DMS153 (cell line): ENCODE measurements around the gene DXO.
"Not testable (repeated sequence)": the region's sequence is repeated elsewhere in the genome, so short reads cannot be mapped to it uniquely, and the experiment has no call there.

Source experiments
- DNase-seq: peaks from one replicate; lab custom pipeline; 2025; lab: John Stamatoyannopoulos, UW

The DXO gene

DNA sequence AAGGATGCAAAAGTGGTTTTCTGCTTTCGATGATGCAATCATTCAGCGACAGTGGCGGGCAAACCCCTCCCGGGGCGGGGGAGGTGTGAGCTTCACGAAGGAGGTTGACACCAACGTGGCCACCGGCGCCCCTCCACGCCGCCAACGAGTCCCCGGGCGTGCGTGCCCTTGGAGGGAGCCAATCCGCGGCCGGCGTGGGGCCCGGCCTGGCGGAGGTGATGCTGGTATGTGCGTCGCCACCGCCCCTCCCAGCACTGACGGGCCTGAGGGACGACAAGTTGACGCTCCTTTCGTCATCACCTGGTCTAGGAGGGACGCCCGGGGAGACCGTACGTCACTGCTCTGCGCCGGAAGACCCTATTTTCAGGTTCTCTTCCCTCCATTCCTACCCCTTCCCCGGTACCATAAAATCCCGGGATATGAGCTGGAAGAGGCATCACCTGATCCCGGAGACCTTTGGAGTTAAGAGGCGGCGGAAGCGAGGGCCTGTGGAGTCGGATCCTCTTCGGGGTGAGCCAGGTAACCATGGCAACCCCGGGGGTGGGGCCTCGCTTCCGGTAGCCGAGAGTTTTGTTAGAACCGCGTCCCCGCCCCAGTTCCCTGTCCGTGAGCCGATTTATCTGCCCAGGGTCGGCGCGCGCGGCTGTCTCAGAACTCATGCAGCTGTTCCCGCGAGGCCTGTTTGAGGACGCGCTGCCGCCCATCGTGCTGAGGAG is at the start of gene DXO:
Gene DXO (minus strand): TSS at position 146 of the 716 bp plus-strand sequence. CDS start 463 bp downstream, outside the sequence.
- peak; percentile 96 for DNase-seq

DNA sequence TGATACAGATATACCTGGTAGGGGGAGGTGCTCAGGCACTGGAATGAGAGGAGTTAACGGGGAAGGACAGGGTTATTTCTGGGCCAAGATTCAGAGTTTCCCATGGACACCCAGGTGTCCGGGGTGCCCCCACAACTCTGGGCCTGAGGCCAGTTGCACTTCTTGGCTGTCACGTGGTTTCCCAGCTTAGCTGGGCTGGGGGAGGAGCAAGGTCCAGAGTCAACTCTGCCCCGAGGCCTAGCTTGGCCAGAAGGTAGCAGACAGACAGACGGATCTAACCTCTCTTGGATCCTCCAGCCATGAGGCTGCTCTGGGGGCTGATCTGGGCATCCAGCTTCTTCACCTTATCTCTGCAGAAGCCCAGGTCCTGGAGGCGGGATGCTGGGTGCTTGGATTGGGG is 42.6 kb upstream of the DXO start, which contains the start of gene C4B:
Gene C4B (plus strand): TSS at position 249 of the 400 bp plus-strand sequence. CDS start 51 bp downstream, at position 300.
- not testable (repeated sequence) for DNase-seq

DNA sequence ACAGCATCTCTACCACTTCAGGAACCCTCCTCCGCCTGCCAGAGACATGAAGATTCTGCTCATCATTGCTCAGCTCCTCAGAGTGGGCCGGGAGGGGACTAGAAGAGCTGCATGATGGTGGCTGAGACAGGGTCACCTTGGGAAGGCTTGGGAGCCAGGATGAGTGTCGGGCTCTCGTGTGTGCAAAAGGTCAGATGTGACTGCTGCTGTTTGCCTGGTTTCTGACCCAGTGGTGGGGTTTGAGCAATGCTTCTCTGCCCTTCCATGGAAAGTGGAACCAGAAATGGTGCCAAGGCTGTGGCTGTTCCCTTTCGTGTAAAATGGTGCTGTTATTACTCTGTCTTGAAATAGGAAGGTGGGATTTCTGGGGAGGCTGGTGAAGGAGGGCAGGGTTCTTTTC is 41.8 kb upstream of the DXO start:
- not testable (repeated sequence) for DNase-seq

DNA sequence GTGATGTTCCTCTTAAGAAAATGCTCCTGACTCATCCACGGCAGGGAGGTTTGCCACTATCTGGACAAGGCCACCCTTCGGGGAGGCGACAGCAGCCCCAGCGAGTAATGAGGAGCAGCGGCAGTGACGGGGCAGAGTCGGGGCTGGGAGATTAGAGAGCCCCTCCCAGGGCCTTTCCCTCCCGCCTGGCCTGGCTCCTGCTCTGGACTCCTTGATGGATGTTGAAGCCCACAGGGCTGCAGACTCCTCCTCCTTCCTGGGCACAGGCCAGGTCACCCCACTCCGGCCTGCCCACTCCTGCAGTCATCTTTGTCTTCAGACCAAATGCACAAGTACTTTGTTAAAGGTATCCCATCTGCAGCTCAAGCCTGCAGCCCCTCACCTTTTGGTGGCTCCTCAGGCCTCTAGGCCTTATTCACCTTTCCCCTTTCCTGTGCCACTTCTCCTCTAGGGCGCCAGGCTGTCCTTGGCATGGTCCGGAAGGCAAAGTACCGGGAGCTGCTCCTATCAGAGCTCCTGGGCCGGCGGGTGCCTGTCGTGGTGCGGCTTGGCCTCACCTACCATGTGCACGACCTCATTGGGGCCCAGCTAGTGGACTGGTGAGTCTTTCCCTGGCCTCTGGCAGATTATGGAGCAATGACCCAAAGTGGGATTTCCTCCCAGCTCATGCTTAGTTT is 41.1 kb upstream of the DXO start:
- not testable (repeated sequence) for DNase-seq

DNA sequence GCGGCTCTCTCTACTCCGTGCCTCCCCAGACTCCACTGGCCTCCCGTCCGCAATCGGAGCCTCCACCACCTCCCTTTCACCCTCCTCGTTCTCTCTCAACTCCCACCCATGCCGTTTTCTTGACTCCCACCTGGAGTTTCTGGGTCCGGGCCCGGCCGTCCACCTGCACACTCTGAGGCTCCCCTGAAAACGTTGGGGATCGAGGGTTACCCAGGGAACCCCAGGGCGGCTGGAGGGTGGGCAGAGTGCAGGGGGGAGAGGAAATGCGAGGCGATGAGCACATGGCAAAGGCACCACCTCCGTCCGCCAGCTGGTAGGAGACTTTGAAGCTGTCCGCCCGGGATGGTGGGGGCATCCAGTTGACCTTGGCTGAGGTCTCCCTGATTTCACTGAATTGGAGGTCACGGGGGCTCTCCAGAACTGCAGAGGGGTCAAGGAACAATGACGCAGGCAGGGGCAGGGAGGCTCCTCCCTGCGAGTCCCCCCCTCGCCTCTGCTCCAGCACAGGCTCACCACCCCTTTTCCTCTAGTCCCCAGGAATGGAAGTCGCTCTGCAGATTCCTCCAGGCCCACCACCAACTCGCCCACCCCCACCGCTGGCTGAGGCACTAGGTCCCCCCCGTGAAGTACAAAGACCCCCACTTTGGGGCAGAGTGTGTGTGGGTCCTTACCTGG is 39.1 kb upstream of the DXO start:
- DNase-seq, result not testable (repeated sequence)

DNA sequence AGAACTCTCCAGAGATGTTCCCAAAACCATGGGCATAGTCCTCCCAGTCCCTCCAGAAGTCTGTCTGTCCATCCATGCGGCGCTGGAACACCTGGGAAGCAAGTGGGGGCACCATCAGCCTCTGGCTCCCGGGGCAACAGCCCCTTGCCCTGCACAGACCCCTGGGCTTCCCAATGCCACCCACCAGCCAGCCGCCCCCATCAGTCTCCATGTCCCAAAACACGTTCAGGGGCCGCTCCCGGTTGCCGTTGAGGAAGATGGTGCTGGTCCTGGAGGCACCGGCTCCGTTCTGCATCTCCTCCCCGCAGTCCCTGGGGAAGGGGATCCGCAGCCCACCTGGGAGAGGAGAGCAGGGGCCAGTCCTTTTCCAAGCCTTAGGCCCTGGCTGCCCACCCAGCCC is 37.6 kb upstream of the DXO start:
- not testable (repeated sequence) for DNase-seq

DNA sequence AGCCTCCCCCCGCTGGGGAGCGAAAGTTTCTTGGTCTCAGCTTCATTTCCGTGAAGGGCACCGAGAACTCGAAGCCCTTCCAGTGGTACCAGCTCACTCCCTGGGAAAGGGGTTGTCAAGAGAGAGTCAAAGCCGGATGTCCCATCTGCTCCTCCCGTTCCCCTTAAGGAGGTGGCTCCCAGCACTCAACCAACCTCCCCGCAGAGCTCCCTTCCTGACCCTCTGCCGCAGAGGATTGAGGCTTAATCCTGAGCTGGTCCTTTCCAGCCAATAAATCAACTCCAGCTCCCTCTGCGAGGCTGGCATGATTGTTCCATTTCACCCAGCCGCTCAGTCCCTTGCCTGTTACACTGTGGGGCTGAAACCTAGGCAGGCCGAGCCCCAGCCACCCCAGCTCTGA is 36.7 kb upstream of the DXO start:
- not testable (repeated sequence) for DNase-seq

DNA sequence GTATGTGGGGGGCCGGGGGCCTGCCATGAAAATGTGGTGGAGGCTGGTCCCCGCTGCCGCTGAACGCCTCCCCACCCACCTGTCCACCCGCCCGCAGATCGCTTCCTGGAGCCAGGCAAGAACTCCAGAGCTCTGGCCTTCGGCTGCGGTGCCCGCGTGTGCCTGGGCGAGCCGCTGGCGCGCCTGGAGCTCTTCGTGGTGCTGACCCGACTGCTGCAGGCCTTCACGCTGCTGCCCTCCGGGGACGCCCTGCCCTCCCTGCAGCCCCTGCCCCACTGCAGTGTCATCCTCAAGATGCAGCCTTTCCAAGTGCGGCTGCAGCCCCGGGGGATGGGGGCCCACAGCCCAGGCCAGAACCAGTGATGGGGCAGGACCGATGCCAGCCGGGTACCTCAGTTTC is 36.1 kb upstream of the DXO start:
- DNase-seq, result not testable (repeated sequence)

DNA sequence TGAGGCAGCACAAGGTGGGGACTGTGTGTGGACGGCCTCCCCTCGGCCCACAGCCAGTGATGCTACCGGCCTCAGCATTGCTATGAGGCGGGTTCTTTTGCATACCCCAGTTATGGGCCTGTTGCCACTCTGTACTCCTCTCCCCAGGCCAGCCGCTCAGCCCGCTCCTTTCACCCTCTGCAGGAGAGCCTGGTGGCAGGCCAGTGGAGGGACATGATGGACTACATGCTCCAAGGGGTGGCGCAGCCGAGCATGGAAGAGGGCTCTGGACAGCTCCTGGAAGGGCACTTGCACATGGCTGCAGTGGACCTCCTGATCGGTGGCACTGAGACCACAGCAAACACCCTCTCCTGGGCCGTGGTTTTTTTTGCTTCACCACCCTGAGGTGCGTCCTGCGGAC is 35.1 kb upstream of the DXO start:
- DNase-seq, result not testable (repeated sequence)

DNA sequence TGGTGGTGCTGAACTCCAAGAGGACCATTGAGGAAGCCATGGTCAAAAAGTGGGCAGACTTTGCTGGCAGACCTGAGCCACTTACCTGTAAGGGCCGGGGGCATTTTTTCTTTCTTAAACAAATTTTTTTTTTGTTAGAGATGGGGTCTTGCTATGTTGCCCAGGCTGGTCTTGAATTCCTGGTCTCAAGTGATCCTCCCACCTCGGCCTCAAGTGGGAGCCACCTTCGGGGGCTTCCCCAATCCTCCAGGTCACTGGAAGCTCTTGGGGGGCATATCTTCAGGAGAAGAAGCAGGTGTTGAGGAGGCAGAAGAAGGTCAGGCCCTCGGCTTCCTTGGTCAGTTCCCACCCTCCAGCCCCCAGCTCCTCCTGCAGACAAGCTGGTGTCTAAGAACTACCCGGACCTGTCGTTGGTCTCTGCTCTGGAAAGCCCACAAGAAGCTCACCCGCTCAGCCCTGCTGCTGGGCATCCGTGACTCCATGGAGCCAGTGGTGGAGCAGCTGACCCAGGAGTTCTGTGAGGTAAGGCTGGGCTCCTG is 34.1 kb upstream of the DXO start:
- DNase-seq, result not testable (repeated sequence)

DNA sequence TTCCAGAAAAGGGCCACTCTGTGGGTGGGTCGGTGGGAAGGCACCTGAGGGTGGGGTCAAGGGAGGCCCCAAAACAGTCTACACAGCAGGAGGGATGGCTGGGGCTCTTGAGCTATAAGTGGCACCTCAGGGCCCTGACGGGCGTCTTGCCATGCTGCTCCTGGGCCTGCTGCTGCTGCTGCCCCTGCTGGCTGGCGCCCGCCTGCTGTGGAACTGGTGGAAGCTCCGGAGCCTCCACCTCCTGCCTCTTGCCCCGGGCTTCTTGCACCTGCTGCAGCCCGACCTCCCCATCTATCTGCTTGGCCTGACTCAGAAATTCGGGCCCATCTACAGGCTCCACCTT is 33.6 kb upstream of the DXO start:
- DNase-seq, result not testable (repeated sequence)

DNA sequence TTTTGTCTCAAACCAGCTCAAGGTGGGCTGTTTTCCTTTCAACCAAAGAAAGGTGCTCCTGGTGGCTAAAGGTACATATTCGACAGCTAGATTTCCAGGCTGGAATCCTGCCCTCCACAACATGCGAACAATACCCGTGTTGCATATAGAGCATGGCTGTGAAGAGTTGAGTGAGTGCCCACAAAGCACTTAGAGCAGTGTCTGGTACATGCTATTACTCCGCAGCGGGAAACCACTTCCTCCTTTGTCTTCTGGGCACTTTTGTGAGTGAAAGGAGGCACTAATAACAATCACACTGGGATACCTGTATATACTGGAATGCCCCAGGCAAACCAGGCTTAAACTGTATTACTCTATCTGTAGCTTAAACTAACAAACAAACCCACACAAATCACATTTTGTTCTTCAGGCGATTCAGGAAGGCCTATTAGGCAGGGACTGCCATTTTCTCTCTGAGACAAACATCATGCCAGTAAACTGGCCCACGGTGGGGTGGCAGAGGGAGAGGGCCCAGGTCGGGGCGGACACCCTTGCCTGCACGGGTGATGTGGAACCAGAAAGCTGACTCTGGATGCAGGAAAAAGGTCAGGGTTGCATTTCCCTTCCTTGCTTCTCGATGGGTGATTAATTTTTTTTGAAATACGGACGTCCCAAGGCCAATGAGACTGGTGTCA is 33.1 kb upstream of the DXO start:
- DNase-seq, result not testable (repeated sequence)

DNA sequence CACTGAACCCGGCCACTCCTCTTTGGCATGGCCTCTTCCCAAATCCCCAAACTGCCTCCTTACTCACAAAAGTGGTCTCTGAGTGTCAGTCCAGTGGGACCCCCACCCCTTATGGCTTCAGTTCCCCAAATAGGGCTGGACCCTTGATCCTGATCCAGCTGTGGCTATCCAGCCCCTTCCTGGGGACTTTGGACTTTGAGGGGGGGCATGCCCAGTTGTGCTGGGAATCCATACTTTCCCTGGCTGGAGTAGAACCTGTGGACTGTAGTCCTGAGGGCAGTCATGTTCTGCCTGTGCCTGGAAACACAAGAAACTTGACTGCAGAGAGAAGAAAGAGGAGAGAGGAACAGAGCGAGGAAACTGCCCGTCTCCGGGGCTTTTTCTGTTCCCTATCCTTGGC is 32.5 kb upstream of the DXO start:
- DNase-seq, result not testable (repeated sequence)

DNA sequence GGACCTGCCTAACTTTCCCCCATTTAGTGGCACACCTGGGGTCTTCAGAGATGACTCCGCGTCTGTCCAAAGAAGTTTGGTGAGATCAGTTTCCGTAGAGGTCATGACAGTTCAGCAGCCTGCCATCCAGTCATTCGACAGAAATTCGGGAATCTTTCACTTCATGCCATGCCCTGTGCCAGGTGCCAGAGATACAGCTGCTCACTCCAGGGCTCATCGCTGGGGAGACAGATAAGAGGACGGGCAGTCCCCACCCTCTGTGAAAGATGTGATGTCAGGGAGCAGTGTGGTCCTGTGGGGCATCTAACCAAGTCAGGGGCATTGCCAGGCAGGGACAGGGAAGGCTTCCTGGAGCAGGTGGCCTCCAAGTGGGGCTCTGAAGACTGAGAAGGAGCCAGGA is 31.4 kb upstream of the DXO start:
- not testable (repeated sequence) for DNase-seq

DNA sequence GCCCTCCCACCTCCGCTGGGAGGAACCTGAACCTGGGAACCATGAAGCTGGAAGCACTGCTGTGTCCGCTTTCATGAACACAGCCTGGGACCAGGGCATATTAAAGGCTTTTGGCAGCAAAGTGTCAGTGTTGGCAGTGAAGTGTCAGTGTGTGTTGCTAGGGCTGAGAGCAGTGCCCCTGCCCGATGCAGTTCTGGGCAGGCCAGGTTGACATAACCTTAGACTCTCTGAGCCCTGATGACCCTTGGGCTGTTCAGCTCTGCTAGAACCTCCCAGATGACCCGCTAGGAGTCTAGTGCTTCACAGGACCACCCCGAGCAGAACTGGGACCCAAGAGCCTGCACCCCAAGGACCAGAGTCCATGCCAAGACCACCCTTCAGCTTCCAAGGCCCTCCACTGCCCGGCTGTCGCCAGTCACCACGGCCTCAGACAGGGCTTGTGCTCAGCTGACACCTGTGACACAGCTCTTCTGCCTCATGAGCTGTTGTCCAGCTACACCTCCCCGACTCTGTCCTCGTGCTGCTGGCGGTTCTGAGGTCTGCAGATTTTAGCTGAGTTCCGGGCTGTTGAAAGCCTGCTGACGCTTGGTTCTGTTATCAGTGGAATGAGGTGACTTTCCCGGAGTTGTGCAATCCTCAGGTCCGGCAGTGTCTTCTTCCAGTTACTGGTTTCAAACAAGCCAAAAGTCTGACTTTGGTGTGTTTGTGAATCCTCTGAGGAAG is 30.8 kb upstream of the DXO start:
- not testable (repeated sequence) for DNase-seq

DNA sequence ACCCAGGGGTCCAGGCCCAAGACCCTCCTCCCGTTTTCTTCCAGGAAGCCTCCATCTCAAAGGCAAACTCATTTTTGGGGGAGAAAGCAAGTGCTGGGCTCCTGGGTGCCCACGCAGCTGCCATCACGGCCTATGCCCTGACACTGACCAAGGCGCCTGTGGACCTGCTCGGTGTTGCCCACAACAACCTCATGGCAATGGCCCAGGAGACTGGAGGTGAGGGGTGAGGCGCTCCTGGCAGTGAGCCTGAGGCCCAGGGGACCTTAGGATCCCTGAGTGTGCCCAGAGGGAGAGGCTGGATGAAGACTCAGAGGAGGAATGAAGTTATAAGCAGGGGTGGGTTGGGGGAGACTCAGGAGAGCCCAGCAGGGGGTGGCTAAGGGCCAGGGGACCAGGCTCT is 24.4 kb upstream of the DXO start:
- not testable (repeated sequence) for DNase-seq

DNA sequence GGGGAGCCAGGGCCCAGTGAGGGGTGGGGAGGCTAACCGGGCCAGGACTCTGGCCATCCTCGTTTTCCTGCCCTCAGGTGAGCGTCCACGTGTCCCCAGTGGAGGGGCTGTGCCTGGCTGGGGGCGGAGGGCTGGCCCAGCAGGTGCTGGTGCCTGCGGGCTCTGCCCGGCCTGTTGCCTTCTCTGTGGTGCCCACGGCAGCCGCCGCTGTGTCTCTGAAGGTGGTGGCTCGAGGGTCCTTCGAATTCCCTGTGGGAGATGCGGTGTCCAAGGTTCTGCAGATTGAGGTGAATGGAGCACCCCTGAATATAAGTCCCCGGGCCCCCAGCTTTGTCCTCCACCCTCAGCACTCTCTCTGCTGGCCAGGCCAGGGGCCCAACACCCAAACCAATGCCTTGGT is 22.5 kb upstream of the DXO start:
- not testable (repeated sequence) for DNase-seq

DNA sequence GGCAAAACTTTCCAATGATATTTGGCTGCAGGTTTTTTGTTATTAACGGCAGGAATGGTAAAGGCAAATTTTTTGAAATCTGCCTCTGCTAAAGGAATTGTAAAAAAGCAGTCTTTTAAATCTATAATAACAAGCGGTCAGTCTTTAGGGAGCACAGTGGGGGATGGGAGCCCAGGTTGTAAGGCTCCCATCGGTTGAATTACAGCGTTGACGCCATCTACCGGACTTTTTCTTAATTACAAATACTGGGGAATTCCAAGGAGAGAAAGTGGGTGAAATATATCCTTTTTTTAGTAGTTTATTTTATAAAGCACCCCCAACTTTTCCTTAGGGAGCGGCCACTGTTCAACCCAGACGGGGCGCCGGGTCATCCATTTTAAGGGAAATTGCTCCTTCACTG is 17.4 kb upstream of the DXO start:
- DNase-seq, result not testable (repeated sequence)

DNA sequence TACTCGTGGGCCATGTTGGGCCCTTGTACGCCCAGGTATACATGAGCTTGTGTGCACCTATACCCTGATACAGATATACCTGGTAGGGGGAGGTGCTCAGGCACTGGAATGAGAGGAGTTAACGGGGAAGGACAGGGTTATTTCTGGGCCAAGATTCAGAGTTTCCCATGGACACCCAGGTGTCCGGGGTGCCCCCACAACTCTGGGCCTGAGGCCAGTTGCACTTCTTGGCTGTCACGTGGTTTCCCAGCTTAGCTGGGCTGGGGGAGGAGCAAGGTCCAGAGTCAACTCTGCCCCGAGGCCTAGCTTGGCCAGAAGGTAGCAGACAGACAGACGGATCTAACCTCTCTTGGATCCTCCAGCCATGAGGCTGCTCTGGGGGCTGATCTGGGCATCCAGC is 9.8 kb upstream of the DXO start, which contains the start of gene C4A:
Gene C4A (plus strand): TSS at position 314 of the 400 bp plus-strand sequence. CDS start 51 bp downstream, at position 365.
- DNase-seq, result not testable (repeated sequence)

DNA sequence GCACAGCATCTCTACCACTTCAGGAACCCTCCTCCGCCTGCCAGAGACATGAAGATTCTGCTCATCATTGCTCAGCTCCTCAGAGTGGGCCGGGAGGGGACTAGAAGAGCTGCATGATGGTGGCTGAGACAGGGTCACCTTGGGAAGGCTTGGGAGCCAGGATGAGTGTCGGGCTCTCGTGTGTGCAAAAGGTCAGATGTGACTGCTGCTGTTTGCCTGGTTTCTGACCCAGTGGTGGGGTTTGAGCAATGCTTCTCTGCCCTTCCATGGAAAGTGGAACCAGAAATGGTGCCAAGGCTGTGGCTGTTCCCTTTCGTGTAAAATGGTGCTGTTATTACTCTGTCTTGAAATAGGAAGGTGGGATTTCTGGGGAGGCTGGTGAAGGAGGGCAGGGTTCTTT is 9.1 kb upstream of the DXO start:
- DNase-seq, result not testable (repeated sequence)

DNA sequence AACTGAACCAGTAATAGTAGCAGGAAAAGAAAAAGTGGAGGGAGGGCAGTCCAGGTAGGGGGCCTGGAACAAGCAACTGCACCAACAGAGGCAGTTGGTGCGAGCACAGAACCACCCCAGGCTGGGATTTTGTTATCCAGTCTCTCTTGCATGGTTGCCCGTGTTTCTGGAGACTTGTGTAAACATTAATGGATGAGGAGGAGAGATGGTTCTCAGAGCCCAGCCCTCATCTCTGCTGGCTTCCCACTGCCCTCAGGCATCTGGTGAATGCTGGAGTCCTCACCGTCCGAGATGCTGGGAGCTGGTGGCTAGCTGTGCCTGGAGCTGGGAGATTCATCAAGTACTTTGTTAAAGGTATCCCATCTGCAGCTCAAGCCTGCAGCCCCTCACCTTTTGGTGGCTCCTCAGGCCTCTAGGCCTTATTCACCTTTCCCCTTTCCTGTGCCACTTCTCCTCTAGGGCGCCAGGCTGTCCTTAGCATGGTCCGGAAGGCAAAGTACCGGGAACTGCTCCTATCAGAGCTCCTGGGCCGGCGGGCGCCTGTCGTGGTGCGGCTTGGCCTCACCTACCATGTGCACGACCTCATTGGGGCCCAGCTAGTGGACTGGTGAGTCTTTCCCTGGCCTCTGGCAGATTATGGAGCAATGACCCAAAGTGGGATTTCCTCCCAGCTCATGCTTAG is 8.4 kb upstream of the DXO start:
- not testable (repeated sequence) for DNase-seq
